ENCODE data around the gene KLF4.

The KLF4 gene

GRCh38 chr9:107487521-107488374 lies 1.8 kb downstream of the KLF4 start:
- no peak for DNase-seq

GRCh38 chr9:107486674-107487520 lies 2.7 kb downstream of the KLF4 start:
- DNase-seq, result peak; percentile 2

GRCh38 chr9:107485458-107486043 lies 4.0 kb downstream of the KLF4 start:
- no peak for DNase-seq

GRCh38 chr9:107484117-107484723 lies 5.3 kb downstream of the KLF4 start:
- DNase-seq, result peak; percentile 66

- no peak for DNase-seq
Measured at GRCh38 chr9:107483666-107484065, 5.9 kb downstream of the KLF4 start.

GRCh38 chr9:107481035-107481434 lies 8.5 kb downstream of the KLF4 start:
- no peak for DNase-seq

GRCh38 chr9:107480386-107480789 lies 9.2 kb downstream of the KLF4 start:
- DNase-seq, result no peak

GRCh38 chr9:107478805-107479204 lies 10.8 kb downstream of the KLF4 start:
- DNase-seq, result no peak

- DNase-seq, result no peak
Measured at GRCh38 chr9:107474124-107474523, 15.4 kb downstream of the KLF4 start.

- no peak for DNase-seq
Measured at GRCh38 chr9:107472581-107473340, 16.8 kb downstream of the KLF4 start.

GRCh38 chr9:107471552-107471951 lies 18.0 kb downstream of the KLF4 start:
- peak; percentile 5 for DNase-seq

- no peak for DNase-seq
Measured at GRCh38 chr9:107467416-107467815, 22.2 kb downstream of the KLF4 start.

GRCh38 chr9:107466826-107467225 lies 22.7 kb downstream of the KLF4 start:
- no peak for DNase-seq

GRCh38 chr9:107465467-107466451 lies 23.8 kb downstream of the KLF4 start:
- peak; percentile 43 for DNase-seq

- DNase-seq, result no peak
Measured at GRCh38 chr9:107464516-107464915, 25.1 kb downstream of the KLF4 start.

GRCh38 chr9:107462691-107463090 lies 26.9 kb downstream of the KLF4 start:
- peak; percentile 10 for DNase-seq

- DNase-seq, result no peak
Measured at GRCh38 chr9:107460153-107461023, 29.2 kb downstream of the KLF4 start.

- no peak for DNase-seq
Measured at GRCh38 chr9:107455425-107456135, 34.0 kb downstream of the KLF4 start.

- no peak for DNase-seq
Measured at GRCh38 chr9:107453479-107453878, 36.1 kb downstream of the KLF4 start.

Data from kidney glomerular epithelial cell (primary cell).